MM.1S (cell line): ENCODE data around the gene RHOJ.
A peak's percentile ranks its signal among the peaks of the same experiment; 100 is the strongest.
"Not testable (repeated sequence)": the region's sequence is repeated elsewhere in the genome, so short reads cannot be mapped to it uniquely, and the experiment has no call there.

Experiments
- DNase-seq: peaks from one replicate; pipeline ENCODE4 v3.0.0-alpha.2; 2015
- H2AFZ ChIP-seq: fragments of 300-600 bp; sonication (generic); 2 replicates; pipeline ENCODE4 v1.6.0; 2016; ENCODE audit warnings: antibody characterized with exemption, low read length
- H3F3A ChIP-seq: fragments of 300-600 bp; sonication (generic); 2 replicates; pipeline ENCODE4 v1.6.1; 2016; ENCODE audit warnings: mild to moderate bottlenecking, antibody characterized with exemption, low read length, moderate library complexity, mixed read lengths; ENCODE audit not compliant: insufficient read depth
- H3K27ac ChIP-seq: fragments of 300-600 bp; sonication (generic); 2 replicates; pipeline ENCODE4 v1.5.1; 2016; ENCODE audit warnings: mild to moderate bottlenecking, low read length
- H3K27me3 ChIP-seq: fragments of 300-600 bp; sonication (generic); replicated peaks from 2 replicates; pipeline ENCODE4 v1.6.0; 2016; ENCODE audit warnings: low read length; ENCODE audit not compliant: insufficient read depth
- H3K36me3 ChIP-seq: fragments of 300-600 bp; sonication (generic); replicated peaks from 2 replicates; pipeline ENCODE4 v1.6.1; 2016; ENCODE audit warnings: mild to moderate bottlenecking, low read length, mixed read lengths; ENCODE audit not compliant: insufficient read depth
- H3K4me1 ChIP-seq: fragments of 300-600 bp; sonication (generic); 2 replicates; pipeline ENCODE4 v1.6.1; 2016; ENCODE audit warnings: low read length, mixed read lengths
- H3K4me2 ChIP-seq: fragments of 300-600 bp; sonication (generic); 2 replicates; pipeline ENCODE4 v1.6.0; 2016; ENCODE audit warnings: low read depth, low read length
- H3K4me3 ChIP-seq: fragments of 300-600 bp; sonication (generic); 2 replicates; pipeline ENCODE4 v1.5.1; 2016; ENCODE audit warnings: low read length, mixed read lengths
- H3K79me2 ChIP-seq: fragments of 300-600 bp; sonication (generic); 2 replicates; pipeline ENCODE4 v1.6.1; 2016; ENCODE audit warnings: mixed run types, low read length, mixed read lengths
- H3K9ac ChIP-seq: fragments of 300-600 bp; sonication (generic); 2 replicates; pipeline ENCODE4 v1.6.1; 2016; ENCODE audit warnings: low read length, mixed read lengths
- H3K9me2 ChIP-seq: fragments of 300-600 bp; sonication (generic); replicated peaks from 2 replicates; pipeline ENCODE4 v1.6.1; 2016; ENCODE audit warnings: mild to moderate bottlenecking, low read length, mixed read lengths; ENCODE audit not compliant: insufficient read depth
- H3K9me3 ChIP-seq: fragments of 300-600 bp; sonication (generic); replicated peaks from 2 replicates; pipeline ENCODE4 v1.6.1; 2016; ENCODE audit warnings: mild to moderate bottlenecking, low read length, mixed read lengths; ENCODE audit not compliant: insufficient read depth
- H4K20me1 ChIP-seq: fragments of 300-600 bp; sonication (generic); 2 replicates; pipeline ENCODE4 v1.6.1; 2016; ENCODE audit warnings: mild to moderate bottlenecking, low read length, moderate library complexity, mixed read lengths; ENCODE audit not compliant: insufficient read depth
- CTCF ChIP-seq: fragments of 300-600 bp; sonication (generic); IDR thresholded peaks from 2 replicates; pipeline ENCODE4 v1.5.1; 2016; ENCODE audit warnings: antibody characterized with exemption, low read length, mixed read lengths
- EZH2 ChIP-seq: fragments of 300-600 bp; sonication (generic); optimal IDR thresholded peaks from 2 replicates; pipeline ENCODE3; 2017; ENCODE audit warnings: low read depth, mild to moderate bottlenecking, antibody characterized with exemption, low read length, mixed read lengths
- EZH2phosphoT487 ChIP-seq: fragments of 300-600 bp; sonication (generic); IDR thresholded peaks from 2 replicates; pipeline ENCODE4 v1.6.1; 2018; ENCODE audit warnings: antibody characterized with exemption, low read length

Gene RHOJ

DNA sequence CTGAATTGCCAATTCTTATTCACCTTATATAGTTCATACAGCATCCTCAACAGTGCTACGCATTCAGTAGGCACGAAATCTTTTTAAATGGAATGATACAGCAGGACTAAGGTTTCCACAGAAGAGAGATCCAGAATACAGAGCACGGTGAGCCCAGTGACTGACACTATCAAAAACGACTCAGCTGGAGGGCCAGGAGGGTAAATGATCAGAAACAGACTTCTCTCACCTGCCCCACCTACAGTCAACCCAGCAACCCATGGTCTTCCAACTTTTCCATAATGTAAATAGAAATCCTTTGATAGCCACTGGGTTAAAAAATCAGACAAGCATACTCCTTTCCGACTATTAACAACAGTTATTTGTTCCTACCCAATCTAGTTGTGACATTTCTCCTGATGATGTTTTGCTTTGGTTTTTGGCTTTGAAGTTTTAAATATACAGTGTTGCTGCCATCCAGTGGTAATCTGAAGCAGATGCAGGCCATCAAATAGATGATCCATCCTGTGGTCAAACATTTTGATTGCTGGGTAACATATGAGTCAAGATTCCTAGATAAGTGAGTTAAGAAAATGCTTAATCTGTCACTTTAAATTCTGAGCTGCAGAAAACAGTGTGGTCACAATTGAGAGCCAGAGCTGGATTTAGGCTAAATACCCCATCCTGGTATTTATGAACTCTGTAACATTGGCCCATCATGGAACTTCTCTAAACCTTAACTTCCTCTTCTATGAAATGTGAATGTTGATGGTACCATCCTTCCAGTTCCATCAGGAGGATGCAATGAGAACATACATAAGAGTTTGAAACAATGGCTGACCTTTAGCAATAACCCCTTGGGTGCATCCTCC, 72.5 kb downstream of the RHOJ start:
- Histone ChIP-seq H2AFZ (no peak overlapping the region), H3F3A (no peaks in the 10 kb centered on the region), H3K27ac (no peak overlapping the region), H3K9ac (no peak overlapping the region), H3K9me3 (no peaks in the 10 kb centered on the region), H3K9me2 (no peaks in the 10 kb centered on the region), H4K20me1 (no peaks in the 10 kb centered on the region), H3K4me2 (no peak overlapping the region), H3K27me3 (no peaks in the 10 kb centered on the region), H3K4me3 (no peak overlapping the region), H3K79me2 (no peaks in the 10 kb centered on the region), H3K36me3 (no peaks in the 10 kb centered on the region), H3K4me1 (no peaks in the 10 kb centered on the region)
- DNase-seq = no peak
- TF ChIP-seq CTCF = peak; percentile 60
- no peak for TF ChIP-seq EZH2phosphoT487

DNA sequence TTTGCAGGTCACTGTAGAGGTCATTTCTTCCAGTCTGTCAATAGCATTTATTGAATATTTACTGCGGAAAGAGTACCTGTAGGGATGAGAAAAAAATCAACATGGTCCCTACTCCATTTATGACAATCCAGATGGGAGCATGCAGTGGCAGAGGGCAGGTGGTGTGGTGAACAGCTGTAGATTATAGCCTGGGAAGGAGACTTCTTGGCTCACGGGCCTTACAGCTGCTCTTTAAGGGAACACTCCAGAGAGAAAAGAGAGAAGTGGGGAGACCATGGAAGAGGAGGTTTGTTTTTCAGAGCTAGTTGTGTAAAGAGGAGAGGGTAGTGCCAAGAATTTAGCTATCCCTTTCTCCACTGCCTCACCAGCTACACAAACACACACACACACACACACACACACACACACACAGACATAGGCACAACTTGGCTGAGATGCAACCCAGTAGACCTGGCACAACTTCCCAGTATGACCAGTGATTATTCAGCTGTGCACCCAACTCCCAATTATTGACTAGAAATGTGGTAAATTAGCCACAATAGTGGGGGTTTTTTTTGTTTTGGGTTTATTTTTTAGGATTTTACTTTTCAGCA, 73.4 kb downstream of the RHOJ start:
- no peaks in the 10 kb centered on the region for H3K9me2 ChIP-seq
- no peak overlapping the region for H3K9ac ChIP-seq
- no peak for DNase-seq
- H3K9me3 ChIP-seq = no peaks in the 10 kb centered on the region
- H3F3A ChIP-seq = no peaks in the 10 kb centered on the region
- no peak overlapping the region for H3K4me2 ChIP-seq
- TF ChIP-seq EZH2phosphoT487 = no peak
- no peak for TF ChIP-seq EZH2
- no peak for TF ChIP-seq CTCF
- no peaks in the 10 kb centered on the region for H3K27me3 ChIP-seq
- no peaks in the 10 kb centered on the region for H4K20me1 ChIP-seq
- H3K36me3 ChIP-seq = no peaks in the 10 kb centered on the region
- no peak overlapping the region for H3K27ac ChIP-seq
- H3K4me3 ChIP-seq = no peak overlapping the region
- no peaks in the 10 kb centered on the region for H3K79me2 ChIP-seq
- no peak overlapping the region for H2AFZ ChIP-seq
- H3K4me1 ChIP-seq = no peaks in the 10 kb centered on the region

- not testable (repeated sequence) for DNase-seq, H3K4me1 ChIP-seq, H3K79me2 ChIP-seq
These were observed 75.7 kb downstream of the RHOJ start for GRCh38 chr14:63279933-63280332.

More at GRCh38 chr14:63279933-63280332, 75.7 kb downstream of the RHOJ start:
- not testable (repeated sequence) for H3K9me2 ChIP-seq, H3K4me3 ChIP-seq, H3K27me3 ChIP-seq, H3K9me3 ChIP-seq, H3F3A ChIP-seq, H3K27ac ChIP-seq, H3K9ac ChIP-seq, H4K20me1 ChIP-seq, H2AFZ ChIP-seq, H3K4me2 ChIP-seq, H3K36me3 ChIP-seq
